Left forelimb (tissue), 1 donor: Measurements from ENCODE around the gene SRSF12.
"Not testable (repeated sequence)": the region's sequence is repeated elsewhere in the genome, so short reads cannot be mapped to it uniquely, and the experiment has no call there.

Experiments
- DNase-seq: peaks from one replicate; pipeline ENCODE4 v3.0.0-alpha.2; 2018; ENCODE audit warnings: low spot score

The SRSF12 gene

GRCh38 chr6:89071036-89071435, 46.8 kb downstream of the SRSF12 start:
- DNase-seq, result no peak

GRCh38 chr6:89069536-89070163, 48.2 kb downstream of the SRSF12 start:
- no peak for DNase-seq

GRCh38 chr6:89068695-89069094, 49.2 kb downstream of the SRSF12 start:
- DNase-seq, result no peak

GRCh38 chr6:89067796-89068195, 50.1 kb downstream of the SRSF12 start:
- no peak for DNase-seq

GRCh38 chr6:89066940-89067646, 50.8 kb downstream of the SRSF12 start:
- no peak for DNase-seq

- DNase-seq, result not testable (repeated sequence)
Measured at GRCh38 chr6:89066121-89066520, 51.8 kb downstream of the SRSF12 start.

- not testable (repeated sequence) for DNase-seq
Measured at GRCh38 chr6:89064931-89065330, 52.9 kb downstream of the SRSF12 start.

- no peak for DNase-seq
Measured at GRCh38 chr6:89063881-89064280, 54.0 kb downstream of the SRSF12 start.

GRCh38 chr6:89059227-89059626, 58.6 kb downstream of the SRSF12 start:
- no peak for DNase-seq

- no peak for DNase-seq
Measured at GRCh38 chr6:89058627-89059026, 59.2 kb downstream of the SRSF12 start.

- no peak for DNase-seq
Measured at GRCh38 chr6:89057759-89058158, 60.1 kb downstream of the SRSF12 start.

GRCh38 chr6:89054208-89054607, 63.7 kb downstream of the SRSF12 start:
- DNase-seq, result no peak

- no peak for DNase-seq
Measured at GRCh38 chr6:89051676-89052075, 66.2 kb downstream of the SRSF12 start.

- no peak for DNase-seq
Measured at GRCh38 chr6:89050697-89051096, 67.2 kb downstream of the SRSF12 start.

- DNase-seq, result no peak
Measured at GRCh38 chr6:89050155-89050554, 67.7 kb downstream of the SRSF12 start.

- DNase-seq, result no peak
Measured at GRCh38 chr6:89048985-89049384, 68.9 kb downstream of the SRSF12 start.

GRCh38 chr6:89048288-89048923, 69.5 kb downstream of the SRSF12 start:
- DNase-seq, result no peak

- no peak for DNase-seq
Measured at GRCh38 chr6:89047473-89047872, 70.4 kb downstream of the SRSF12 start.
